Epithelial cell of esophagus (primary cell): ENCODE data around the gene DNAJC1.

Experiments
- DNase-seq: peaks from one replicate; pipeline ENCODE4 v3.0.0; 2010; ENCODE audit warnings: low read depth
- H3K4me3 ChIP-seq: 2 replicates; pipeline ENCODE4 v1.5.1; 2011; ENCODE audit warnings: mild to moderate bottlenecking, low read length, control low read depth
- TF ChIP-seq, protein P1 (sequence below): IDR thresholded peaks from 2 replicates; pipeline ENCODE4 v1.5.1; 2011; ENCODE audit warnings: low read depth, mild to moderate bottlenecking, low read length, control low read depth, inconsistent platforms; ENCODE audit not compliant: insufficient read depth; ENCODE audit errors: missing control alignments

DNAJC1 gene

DNA sequence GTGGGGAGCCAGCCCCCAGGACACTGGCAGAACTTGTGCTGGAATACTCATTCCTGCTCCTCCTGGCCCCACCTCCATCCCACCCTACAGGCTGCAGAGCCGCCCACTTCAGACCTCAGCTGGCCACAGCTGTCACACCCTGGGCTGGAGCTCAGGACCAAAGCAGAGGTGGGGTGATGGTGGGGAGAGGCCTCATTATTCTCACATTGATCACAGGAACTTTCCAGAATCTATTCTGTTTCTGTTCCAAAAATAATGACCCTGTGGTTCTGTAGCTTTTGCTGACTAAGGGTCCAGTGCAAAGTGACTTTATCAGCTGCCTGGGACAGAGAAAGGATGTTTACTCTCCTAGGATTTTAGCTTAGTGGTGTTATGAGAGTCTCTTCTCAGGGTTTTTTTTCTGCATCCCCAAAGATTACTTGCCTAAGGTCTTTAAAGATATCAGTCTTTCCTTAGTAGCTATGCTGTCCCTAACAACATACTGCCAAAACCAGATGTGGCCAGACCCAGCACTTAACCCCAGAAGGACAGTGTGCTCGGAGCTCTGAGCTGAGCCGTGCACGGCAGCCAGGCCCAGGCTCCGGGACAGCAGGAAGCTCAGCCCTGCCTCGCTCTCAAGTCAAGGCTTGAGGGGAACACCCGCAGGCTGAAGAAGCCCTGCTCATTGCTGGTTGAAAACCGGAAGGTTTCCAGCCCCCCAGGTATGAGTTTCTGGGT, 246.2 kb downstream of the DNAJC1 start:
- no peak overlapping the region for H3K4me3 ChIP-seq
- no peak for DNase-seq
- TF ChIP-seq, protein P1, sequence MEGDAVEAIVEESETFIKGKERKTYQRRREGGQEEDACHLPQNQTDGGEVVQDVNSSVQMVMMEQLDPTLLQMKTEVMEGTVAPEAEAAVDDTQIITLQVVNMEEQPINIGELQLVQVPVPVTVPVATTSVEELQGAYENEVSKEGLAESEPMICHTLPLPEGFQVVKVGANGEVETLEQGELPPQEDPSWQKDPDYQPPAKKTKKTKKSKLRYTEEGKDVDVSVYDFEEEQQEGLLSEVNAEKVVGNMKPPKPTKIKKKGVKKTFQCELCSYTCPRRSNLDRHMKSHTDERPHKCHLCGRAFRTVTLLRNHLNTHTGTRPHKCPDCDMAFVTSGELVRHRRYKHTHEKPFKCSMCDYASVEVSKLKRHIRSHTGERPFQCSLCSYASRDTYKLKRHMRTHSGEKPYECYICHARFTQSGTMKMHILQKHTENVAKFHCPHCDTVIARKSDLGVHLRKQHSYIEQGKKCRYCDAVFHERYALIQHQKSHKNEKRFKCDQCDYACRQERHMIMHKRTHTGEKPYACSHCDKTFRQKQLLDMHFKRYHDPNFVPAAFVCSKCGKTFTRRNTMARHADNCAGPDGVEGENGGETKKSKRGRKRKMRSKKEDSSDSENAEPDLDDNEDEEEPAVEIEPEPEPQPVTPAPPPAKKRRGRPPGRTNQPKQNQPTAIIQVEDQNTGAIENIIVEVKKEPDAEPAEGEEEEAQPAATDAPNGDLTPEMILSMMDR, result no peak

DNA sequence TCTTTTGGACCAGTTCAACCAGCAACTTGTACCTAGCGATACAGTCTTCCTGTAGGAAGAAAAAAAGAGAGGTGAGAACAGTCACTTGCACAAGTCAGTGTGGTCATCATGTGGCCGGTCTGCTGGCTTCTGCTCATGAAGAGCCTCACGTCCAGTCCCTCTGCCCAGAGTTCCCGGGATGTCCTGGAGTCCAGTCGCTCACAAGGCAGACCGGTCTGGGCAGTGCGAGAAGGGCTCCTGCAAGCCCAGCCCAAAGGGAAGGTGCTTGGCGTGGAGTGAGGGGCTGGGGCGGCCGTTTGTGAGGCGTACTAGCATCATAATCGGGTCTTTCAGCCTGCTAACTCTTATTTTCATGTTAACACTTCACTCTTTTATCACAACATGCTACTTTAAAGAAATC, 246.8 kb downstream of the DNAJC1 start:
- TF ChIP-seq, protein P1, result no peak
- no peak for DNase-seq
- no peak overlapping the region for H3K4me3 ChIP-seq

DNA sequence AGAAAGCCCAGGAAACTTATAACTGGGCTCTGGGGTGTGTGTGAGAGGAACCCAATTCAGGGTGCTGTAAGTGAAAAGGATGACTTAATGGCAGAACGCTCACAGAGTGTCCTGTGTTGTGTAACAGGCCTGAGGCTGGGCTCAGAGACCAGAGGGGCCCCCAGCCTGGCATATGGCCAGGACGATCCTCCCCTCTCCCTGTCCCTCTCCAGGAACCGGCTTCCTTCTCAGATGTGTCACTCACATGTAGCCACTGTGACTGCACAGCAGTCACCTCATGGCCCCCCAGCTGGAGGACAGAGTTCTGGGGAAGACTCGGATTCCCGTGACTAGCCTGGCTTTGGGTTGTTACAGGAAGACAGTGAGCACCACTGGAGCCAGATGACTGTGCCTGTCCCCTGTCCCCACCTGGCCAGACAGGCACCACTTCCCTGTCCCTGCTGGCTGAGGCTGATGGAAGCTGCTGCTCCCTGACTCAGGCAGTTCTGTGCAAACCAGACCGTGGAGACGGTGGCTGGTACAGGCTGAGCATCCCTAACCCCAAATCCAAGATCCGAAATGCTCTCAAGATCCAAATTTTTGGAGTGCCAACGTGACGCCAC, 249.0 kb downstream of the DNAJC1 start:
- no peak overlapping the region for H3K4me3 ChIP-seq
- TF ChIP-seq, protein P1, result no peak
- peak; percentile 15 for DNase-seq

DNA sequence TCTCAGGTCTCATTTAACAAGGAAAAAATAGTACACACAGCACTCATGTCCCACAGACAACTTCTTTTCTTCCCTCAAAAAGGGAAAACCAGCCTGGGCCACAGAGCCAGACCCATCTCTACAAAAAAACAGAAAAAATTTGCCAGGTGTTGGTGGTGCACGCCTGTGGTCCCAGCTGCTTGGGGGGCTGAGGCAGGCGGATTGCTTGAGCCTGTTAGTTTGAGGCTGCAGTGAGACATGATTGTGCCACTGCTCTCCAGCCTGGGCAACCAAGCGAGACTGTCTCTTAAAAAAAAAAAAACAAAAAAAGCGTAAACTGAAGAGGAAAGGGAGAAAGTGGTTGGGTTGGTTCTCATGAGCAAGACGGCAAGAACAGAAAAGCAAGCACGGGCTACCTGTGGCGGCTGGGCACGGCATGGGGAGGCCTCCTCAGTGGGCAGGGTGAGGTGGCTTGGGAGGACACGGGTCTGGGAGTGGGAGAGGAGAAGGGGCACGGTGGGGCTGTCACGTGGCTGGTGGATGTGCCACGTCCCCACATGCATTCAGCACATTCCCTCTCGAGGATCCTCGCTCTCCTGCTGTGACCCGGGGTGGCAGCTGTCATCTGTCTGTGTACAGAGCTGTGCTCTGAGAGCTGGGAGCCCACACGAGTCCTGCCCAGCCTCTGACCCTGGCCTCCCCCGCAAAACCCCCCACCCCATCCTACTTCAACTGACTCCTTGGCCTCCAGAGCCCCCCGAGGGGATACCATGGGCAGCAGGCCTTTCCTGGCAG, 249.8 kb downstream of the DNAJC1 start:
- TF ChIP-seq, protein P1, result no peak
- H3K4me3 ChIP-seq, result no peak overlapping the region
- no peak for DNase-seq

DNA sequence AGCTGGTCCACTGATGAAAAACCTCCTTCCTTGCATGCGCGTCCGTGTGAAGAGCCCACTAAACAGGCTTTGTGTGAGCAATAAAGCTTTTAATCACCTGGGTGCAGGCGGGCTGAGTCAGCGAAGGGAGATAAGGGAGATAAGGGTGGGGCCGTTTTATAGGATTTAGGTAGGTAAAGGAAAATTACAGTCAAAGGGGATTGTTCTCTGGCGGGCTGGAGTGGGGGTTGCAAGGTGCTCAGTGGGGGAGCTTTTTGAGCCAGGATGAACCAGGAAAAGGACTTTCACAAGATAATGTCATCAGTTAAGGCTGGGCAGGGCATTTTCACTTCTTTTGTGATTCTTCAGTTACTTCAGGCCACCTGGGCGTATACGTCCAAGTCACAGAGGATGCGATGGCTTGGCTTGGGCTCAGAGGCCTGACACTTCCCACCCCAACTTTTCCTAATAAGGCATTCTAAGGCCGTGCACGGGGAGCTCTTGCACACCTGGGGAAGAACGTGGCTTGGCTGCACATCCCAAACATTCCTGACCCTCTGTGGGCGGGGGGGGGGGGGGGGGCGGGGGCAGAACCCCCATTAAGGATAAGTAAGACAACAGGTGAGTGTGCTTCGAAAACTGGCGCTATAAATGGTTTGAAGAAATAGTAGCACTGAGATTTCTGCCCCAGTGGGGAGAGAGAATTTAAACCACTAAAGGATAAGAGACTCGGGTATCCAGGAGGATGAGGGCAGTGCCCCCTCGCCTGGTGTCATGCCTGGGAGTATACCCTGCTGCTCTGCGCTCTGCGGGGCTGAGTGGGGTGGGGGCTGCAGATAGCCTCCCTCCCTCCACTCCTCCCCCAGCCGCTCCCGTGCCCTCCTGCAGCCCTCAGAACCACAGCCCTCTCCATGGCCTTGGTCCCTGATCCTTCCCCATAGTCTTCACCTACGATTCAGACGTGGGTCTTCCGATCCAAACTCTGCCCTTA, 251.9 kb downstream of the DNAJC1 start:
- no peak for DNase-seq
- H3K4me3 ChIP-seq, result no peak overlapping the region
- TF ChIP-seq, protein P1, result no peak

DNA sequence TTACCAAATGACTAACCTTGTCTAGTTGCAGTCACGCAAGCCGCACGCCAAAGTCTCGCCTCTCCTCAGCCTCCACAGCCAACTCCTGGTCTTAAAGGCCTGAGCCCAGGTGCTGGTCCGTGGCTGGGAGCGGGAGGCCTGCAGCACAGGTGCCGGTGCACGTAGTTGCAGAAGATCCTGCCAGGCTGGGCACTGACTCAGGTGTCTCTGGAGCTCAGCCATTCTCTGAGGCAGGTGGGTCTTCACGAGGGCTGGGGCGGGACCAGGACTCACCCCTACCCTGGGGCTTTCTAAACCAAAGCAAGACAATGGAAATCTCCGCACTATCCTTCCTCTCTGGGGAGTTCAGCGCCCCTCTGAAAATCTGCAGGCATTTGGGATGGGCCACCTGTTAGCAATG, 253.1 kb downstream of the DNAJC1 start:
- TF ChIP-seq, protein P1, result no peak
- no peak for DNase-seq
- H3K4me3 ChIP-seq, result no peak overlapping the region
